Mesendoderm (in vitro differentiated cells): ENCODE measurements around the gene PPP1R1C.

ENCODE experiments used
- DNase-seq: peaks from one replicate; pipeline ENCODE4 v3.0.0; 2013
- H2AK5ac ChIP-seq: 2 replicates; pipeline ENCODE4 v1.6.1; 2013; ENCODE audit warnings: low read length, inconsistent platforms
- H2BK120ac ChIP-seq: 2 replicates; pipeline ENCODE4 v1.6.1; 2013; ENCODE audit warnings: low read depth, mild to moderate bottlenecking, low read length, moderate library complexity, mixed read lengths
- H2BK15ac ChIP-seq: replicated peaks from 2 replicates; pipeline ENCODE4 v1.6.1; 2013; ENCODE audit warnings: low read depth, mild to moderate bottlenecking, moderate library complexity
- H2BK5ac ChIP-seq: 2 replicates; pipeline ENCODE4 v1.6.1; 2013; ENCODE audit warnings: low read length, inconsistent platforms
- H3K18ac ChIP-seq: 2 replicates; pipeline ENCODE4 v1.6.1; 2013; ENCODE audit warnings: mild to moderate bottlenecking, low read length, mixed read lengths
- H3K23ac ChIP-seq: one replicate; pipeline ENCODE4 v1.6.1; 2013; ENCODE audit warnings: low read length
- H3K27ac ChIP-seq: 2 replicates; pipeline ENCODE4 v1.5.1; 2013; ENCODE audit warnings: low read depth, mild to moderate bottlenecking, inconsistent platforms, low read length, moderate library complexity
- H3K27me3 ChIP-seq: 2 replicates; pipeline ENCODE4 v1.6.1; 2013; ENCODE audit warnings: low read length, control low read depth, mild to moderate bottlenecking, inconsistent platforms; ENCODE audit not compliant: insufficient read depth, poor library complexity
- H3K36me3 ChIP-seq: 2 replicates; pipeline ENCODE4 v1.6.1; 2013; ENCODE audit warnings: low read length, inconsistent platforms; ENCODE audit not compliant: control insufficient read depth, insufficient read depth
- H3K4ac ChIP-seq: one replicate; pipeline ENCODE4 v1.6.1; 2013; ENCODE audit warnings: low read depth, mild to moderate bottlenecking, low read length, moderate library complexity
- H3K4me1 ChIP-seq: 2 replicates; pipeline ENCODE4 v1.6.1; 2013; ENCODE audit warnings: low read depth, low read length, inconsistent platforms; ENCODE audit not compliant: control insufficient read depth
- H3K4me2 ChIP-seq: 2 replicates; pipeline ENCODE4 v1.6.1; 2013; ENCODE audit warnings: low read length
- H3K4me3 ChIP-seq: 2 replicates; pipeline ENCODE4 v1.5.1; 2013; ENCODE audit warnings: mild to moderate bottlenecking, low read length
- H3K56ac ChIP-seq: one replicate; pipeline ENCODE4 v1.6.1; 2013; ENCODE audit warnings: low read length
- H3K79me1 ChIP-seq: 2 replicates; pipeline ENCODE4 v1.6.1; 2013; ENCODE audit warnings: low read length, inconsistent platforms
- H3K79me2 ChIP-seq: 2 replicates; pipeline ENCODE4 v1.6.1; 2013; ENCODE audit warnings: mild to moderate bottlenecking, low read length; ENCODE audit not compliant: control insufficient read depth, insufficient read depth
- H3K9ac ChIP-seq: 2 replicates; pipeline ENCODE4 v1.6.1; 2013; ENCODE audit warnings: low read length, inconsistent platforms
- H4K5ac ChIP-seq: one replicate; pipeline ENCODE4 v1.6.1; 2013; ENCODE audit warnings: low read length
- H4K8ac ChIP-seq: one replicate; pipeline ENCODE4 v1.6.1; 2013; ENCODE audit warnings: low read depth, mild to moderate bottlenecking, control low read depth, low read length, moderate library complexity
- WGBS: extraction: QIAGEN DNeasy Blood & Tissue Kit; methylation state at CpG from one replicate; pipeline ENCODE4 v1.1.7; 2013; ENCODE audit warnings: low lambda C conversion rate, missing lambda C conversion rate; ENCODE audit not compliant: insufficient coverage; ENCODE audit errors: extremely low coverage; 5-methylcytosine and 5-hydroxymethylcytosine counted together

PPP1R1C gene

DNA sequence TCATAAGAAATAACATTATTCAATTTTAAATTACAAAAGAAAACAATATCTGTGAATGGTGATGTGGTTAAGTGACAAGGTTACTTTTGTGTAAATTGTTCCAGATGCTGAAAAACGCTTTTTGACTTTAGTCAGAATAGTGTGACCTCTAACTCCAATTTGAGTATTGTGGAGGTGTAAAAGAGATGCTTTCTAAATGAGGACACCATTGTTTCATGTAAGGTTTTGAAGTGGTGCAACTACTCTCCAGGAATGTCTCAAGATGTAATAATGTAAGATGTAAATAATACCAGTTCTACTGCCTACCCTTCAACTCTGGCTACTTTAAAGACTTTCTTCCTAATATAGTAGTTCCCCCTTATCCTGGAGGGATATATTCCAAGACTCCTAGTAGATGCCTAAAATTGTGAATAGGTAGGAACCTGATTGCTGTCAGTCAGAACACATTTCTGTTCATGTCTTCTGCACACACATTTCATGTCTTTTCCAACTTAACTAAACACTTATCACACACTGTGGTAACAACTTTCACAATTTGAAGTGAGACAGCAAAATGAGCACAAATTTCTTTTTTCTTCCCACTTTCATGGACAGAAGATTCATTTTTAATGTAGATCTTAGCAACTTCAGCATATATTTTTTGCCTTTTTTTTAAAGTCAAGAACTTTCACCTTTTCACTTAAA lies 39.1 kb upstream of the PPP1R1C start:
- no peak overlapping the region for H3K9ac ChIP-seq

DNA sequence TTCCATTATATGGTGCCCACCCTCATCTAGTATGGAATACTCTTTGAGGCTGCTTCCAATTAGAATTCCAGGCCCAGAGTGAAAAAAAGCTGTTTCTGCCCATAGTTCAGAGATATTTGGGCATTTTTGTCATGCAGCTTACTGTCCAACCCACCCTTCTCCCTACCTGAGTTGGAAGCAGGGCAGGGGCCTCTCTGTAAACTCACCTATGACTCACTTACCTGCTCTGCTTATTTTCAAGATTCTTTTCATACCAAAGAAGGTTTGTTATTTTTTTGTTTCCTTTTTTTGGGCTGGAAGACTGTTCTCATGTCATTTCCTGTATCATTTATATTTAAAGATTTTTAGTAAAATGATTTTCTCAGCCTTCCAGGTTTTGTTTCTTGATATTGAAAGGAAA lies 38.4 kb upstream of the PPP1R1C start:
- no peak overlapping the region for H3K4ac ChIP-seq
- no peak overlapping the region for H3K27ac ChIP-seq
- no peak overlapping the region for H2BK120ac ChIP-seq
- H4K8ac ChIP-seq: no peak overlapping the region
- DNase-seq: peak; percentile 22
- no peak overlapping the region for H2BK15ac ChIP-seq
- no peaks in the 10 kb centered on the region for H3K79me2 ChIP-seq
- no peak overlapping the region for H3K9ac ChIP-seq
- no peak overlapping the region for H3K4me2 ChIP-seq
- no peaks in the 10 kb centered on the region for H3K36me3 ChIP-seq
- no peaks in the 10 kb centered on the region for H3K4me1 ChIP-seq
- no peak overlapping the region for H4K5ac ChIP-seq
- H3K18ac ChIP-seq: no peak overlapping the region
- no peaks in the 10 kb centered on the region for H3K79me1 ChIP-seq
- H3K56ac ChIP-seq: no peak overlapping the region
- no peak overlapping the region for H2BK5ac ChIP-seq
- no peak overlapping the region for H2AK5ac ChIP-seq
- H3K4me3 ChIP-seq: no peak overlapping the region
- no peaks in the 10 kb centered on the region for H3K27me3 ChIP-seq
- H3K23ac ChIP-seq: no peak overlapping the region

More for the DNA sequence above, 39.1 kb upstream of the PPP1R1C start:
- Histone ChIP-seq H3K36me3 (no peaks in the 10 kb centered on the region), H3K27ac (no peak overlapping the region), H3K79me2 (no peaks in the 10 kb centered on the region), H3K4ac (no peak overlapping the region), H3K56ac (no peak overlapping the region), H4K5ac (no peak overlapping the region), H4K8ac (no peak overlapping the region), H3K18ac (no peak overlapping the region), H3K4me1 (no peaks in the 10 kb centered on the region), H2BK15ac (no peak overlapping the region), H2AK5ac (no peak overlapping the region), H2BK5ac (no peak overlapping the region), H3K27me3 (no peaks in the 10 kb centered on the region), H3K23ac (no peak overlapping the region), H3K79me1 (no peaks in the 10 kb centered on the region), H2BK120ac (no peak overlapping the region), H3K4me3 (no peak overlapping the region), H3K4me2 (no peak overlapping the region)
- DNase-seq: no peak
- no CpG with 5 or more reads among the region's 1 CpG for WGBS

DNA sequence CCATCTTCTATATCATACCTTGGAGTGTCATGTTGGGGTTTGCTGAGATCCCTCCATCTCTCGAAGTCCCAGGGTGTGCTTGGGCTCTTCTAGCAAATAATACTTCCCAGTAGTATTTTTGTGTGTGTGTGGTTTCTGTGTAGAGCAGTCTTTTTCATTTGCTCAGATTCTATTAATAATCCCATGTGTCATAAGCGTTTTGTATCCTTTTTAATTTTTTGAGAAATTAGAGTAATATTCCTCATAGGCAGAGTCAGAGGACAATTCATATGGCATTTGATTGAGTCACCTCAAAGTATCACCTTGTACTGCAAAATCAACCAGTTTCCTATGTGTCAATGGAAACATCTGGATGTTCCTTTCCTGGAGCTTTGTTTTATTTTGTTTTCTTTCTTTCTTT lies 37.4 kb upstream of the PPP1R1C start:
- no peak for DNase-seq
- H3K79me1 ChIP-seq: no peaks in the 10 kb centered on the region
- H2BK5ac ChIP-seq: no peak overlapping the region
- no peaks in the 10 kb centered on the region for H3K27me3 ChIP-seq
- H3K36me3 ChIP-seq: no peaks in the 10 kb centered on the region
- no peak overlapping the region for H3K4me3 ChIP-seq
- no peak overlapping the region for H2AK5ac ChIP-seq
- no peak overlapping the region for H4K8ac ChIP-seq
- no peak overlapping the region for H2BK120ac ChIP-seq
- no peak overlapping the region for H2BK15ac ChIP-seq
- H3K4me1 ChIP-seq: no peaks in the 10 kb centered on the region
- no peak overlapping the region for H3K27ac ChIP-seq
- no peak overlapping the region for H3K18ac ChIP-seq
- H3K4me2 ChIP-seq: no peak overlapping the region
- no peaks in the 10 kb centered on the region for H3K79me2 ChIP-seq
- H3K9ac ChIP-seq: no peak overlapping the region
- H3K23ac ChIP-seq: no peak overlapping the region
- H3K56ac ChIP-seq: no peak overlapping the region
- no peak overlapping the region for H4K5ac ChIP-seq
- no peak overlapping the region for H3K4ac ChIP-seq
- WGBS: no CpG with 5 or more reads among the region's 2 CpGs

DNA sequence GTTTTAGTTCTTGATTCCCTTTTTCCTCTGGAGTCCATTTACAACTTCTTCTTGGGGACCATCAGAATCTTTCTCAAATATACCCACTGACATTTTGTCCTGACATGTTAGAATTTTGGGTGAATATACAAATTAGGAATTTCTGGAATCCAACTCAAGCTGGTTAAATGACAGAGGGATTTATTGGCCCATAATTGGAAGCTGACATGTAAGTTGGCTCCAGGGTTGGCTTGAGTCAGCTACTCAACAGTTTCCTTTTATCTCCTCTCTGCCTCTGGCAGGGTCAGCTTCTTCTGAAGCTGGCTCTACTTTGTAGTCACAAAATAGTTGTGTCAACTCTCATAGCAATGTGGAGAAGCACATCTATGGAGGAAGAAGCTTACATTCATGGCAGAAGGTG lies 36.6 kb upstream of the PPP1R1C start:
- Histone ChIP-seq H3K4ac (no peak overlapping the region), H3K4me1 (no peaks in the 10 kb centered on the region), H3K18ac (no peak overlapping the region), H2AK5ac (no peak overlapping the region), H2BK5ac (no peak overlapping the region), H4K8ac (no peak overlapping the region), H3K4me3 (no peak overlapping the region), H2BK120ac (no peak overlapping the region), H3K27ac (no peak overlapping the region), H2BK15ac (no peak overlapping the region), H4K5ac (no peak overlapping the region), H3K56ac (no peak overlapping the region), H3K27me3 (no peaks in the 10 kb centered on the region), H3K9ac (no peak overlapping the region), H3K4me2 (no peak overlapping the region), H3K36me3 (no peaks in the 10 kb centered on the region), H3K79me2 (no peaks in the 10 kb centered on the region), H3K23ac (no peak overlapping the region), H3K79me1 (no peaks in the 10 kb centered on the region)
- no peak for DNase-seq

DNA sequence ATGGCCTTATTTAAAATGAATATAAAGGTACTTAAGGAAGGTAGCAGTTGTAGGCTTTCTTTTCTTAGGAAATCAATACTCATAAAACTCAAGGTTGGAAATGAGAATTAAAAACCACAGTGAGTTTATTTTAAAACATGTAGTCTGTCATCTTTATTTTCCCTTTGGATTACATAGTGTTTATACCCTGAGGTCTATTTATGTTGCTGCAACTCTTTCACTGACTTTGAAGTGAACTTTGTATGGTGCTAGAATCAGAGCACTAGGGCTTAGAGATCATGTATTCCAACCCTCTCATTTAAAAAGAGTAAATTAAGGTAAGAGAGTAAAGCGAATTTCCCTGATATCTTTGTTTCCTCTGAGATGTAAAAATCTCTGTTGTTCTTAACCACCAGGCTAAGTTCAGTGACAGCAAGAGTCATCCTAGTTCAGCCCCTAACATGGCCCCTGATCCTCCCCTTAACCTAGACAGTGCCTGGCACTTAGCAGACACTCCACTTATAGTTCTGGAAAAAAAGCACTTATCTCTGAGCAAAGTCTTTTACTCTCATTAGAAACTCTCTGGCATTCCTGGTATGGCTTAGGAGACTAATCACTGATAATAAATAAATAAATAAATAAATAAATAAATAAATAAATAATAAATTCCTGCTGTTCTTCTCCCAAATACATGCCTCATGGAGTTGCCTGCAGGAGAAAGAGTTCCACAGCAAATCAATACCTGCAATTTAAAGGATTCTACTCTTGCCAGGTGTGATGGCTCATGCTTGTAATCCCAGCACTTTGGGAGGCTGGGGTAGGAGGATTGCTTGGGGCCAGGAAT lies 33.0 kb upstream of the PPP1R1C start:
- Histone ChIP-seq H2BK15ac (no peak overlapping the region), H3K56ac (no peak overlapping the region), H3K9ac (no peak overlapping the region), H3K4me1 (no peaks in the 10 kb centered on the region), H4K8ac (no peak overlapping the region), H3K36me3 (no peaks in the 10 kb centered on the region), H2BK5ac (no peak overlapping the region), H3K27ac (no peak overlapping the region), H3K27me3 (no peaks in the 10 kb centered on the region), H3K4me3 (no peak overlapping the region), H3K23ac (no peak overlapping the region), H3K4ac (peak overlapping the region; percentile 55), H3K18ac (no peak overlapping the region), H3K4me2 (no peak overlapping the region), H3K79me2 (no peaks in the 10 kb centered on the region), H2AK5ac (no peak overlapping the region), H3K79me1 (no peaks in the 10 kb centered on the region), H2BK120ac (no peak overlapping the region), H4K5ac (no peak overlapping the region)
- no peak for DNase-seq
- WGBS: no CpG with 5 or more reads among the region's 1 CpG
